H9 (cell line): ENCODE data around the gene ZBTB16. TPM values are rescaled to one million over a fixed set of nuclear protein-coding genes. Genes with fewer than 3 reads are reported as not detected.

Experiments used
- DNase-seq: peaks from one replicate; pipeline ENCODE4 v3.0.0-alpha.2; 2017
- H2AFZ ChIP-seq: one replicate; pipeline ENCODE4 v1.6.1; 2013; ENCODE audit warnings: mild to moderate bottlenecking, low read length, control low read depth, moderate library complexity
- H2AK5ac ChIP-seq: 2 replicates; pipeline ENCODE4 v1.6.1; 2013; ENCODE audit warnings: low read length, control low read depth, mixed read lengths; ENCODE audit not compliant: insufficient read length
- H2BK120ac ChIP-seq: one replicate; pipeline ENCODE4 v1.6.1; 2013; ENCODE audit warnings: low read depth, mild to moderate bottlenecking, low read length, control low read depth, inconsistent platforms; ENCODE audit not compliant: poor library complexity, severe bottlenecking
- H2BK12ac ChIP-seq: 2 replicates; pipeline ENCODE4 v1.6.1; 2013; ENCODE audit warnings: low read length, control low read depth, mixed read lengths, low read depth; ENCODE audit not compliant: insufficient read length
- H2BK15ac ChIP-seq: 2 replicates; pipeline ENCODE4 v1.6.1; 2013; ENCODE audit warnings: low read depth, low read length, control low read depth
- H2BK20ac ChIP-seq: one replicate; pipeline ENCODE4 v1.6.1; 2013; ENCODE audit warnings: low read depth, mild to moderate bottlenecking, low read length, control low read depth, inconsistent platforms; ENCODE audit not compliant: poor library complexity, severe bottlenecking
- H2BK5ac ChIP-seq: 2 replicates; pipeline ENCODE4 v1.6.1; 2013; ENCODE audit warnings: low read length, control low read depth, mixed read lengths; ENCODE audit not compliant: insufficient read length
- H3K14ac ChIP-seq: 2 replicates; pipeline ENCODE4 v1.6.1; 2013; ENCODE audit warnings: low read length, control low read depth; ENCODE audit not compliant: insufficient read depth
- H3K18ac ChIP-seq: 2 replicates; pipeline ENCODE4 v1.6.1; 2013; ENCODE audit warnings: low read depth, mild to moderate bottlenecking, mixed read lengths, low read length, control low read depth; ENCODE audit not compliant: insufficient read length
- H3K23ac ChIP-seq: 2 replicates; pipeline ENCODE4 v1.6.1; 2013; ENCODE audit warnings: low read length, control low read depth, mixed read lengths, low read depth; ENCODE audit not compliant: insufficient read length
- H3K23me2 ChIP-seq: 2 replicates; pipeline ENCODE4 v1.6.1; 2013; ENCODE audit warnings: low read depth, mild to moderate bottlenecking, mixed read lengths, low read length, control low read depth; ENCODE audit not compliant: insufficient read length, poor library complexity, severe bottlenecking
- H3K27ac ChIP-seq: 2 replicates; pipeline ENCODE4 v1.5.1; 2013; ENCODE audit warnings: low read length, control low read depth, mixed read lengths, low read depth; ENCODE audit not compliant: insufficient read length
- H3K27me3 ChIP-seq: 2 replicates; pipeline ENCODE4 v1.6.1; 2013; ENCODE audit warnings: low read length, control low read depth, inconsistent platforms; ENCODE audit not compliant: insufficient read depth
- H3K4ac ChIP-seq: 2 replicates; pipeline ENCODE4 v1.6.1; 2013; ENCODE audit warnings: low read depth, mild to moderate bottlenecking, control low read depth, inconsistent platforms, low read length, moderate library complexity
- H3K4me1 ChIP-seq: 2 replicates; pipeline ENCODE4 v1.6.1; 2013; ENCODE audit warnings: low read length, control low read depth, inconsistent platforms; ENCODE audit not compliant: insufficient read depth
- H3K4me2 ChIP-seq: 2 replicates; pipeline ENCODE4 v1.6.1; 2013; ENCODE audit warnings: low read length, control low read depth, mixed read lengths; ENCODE audit not compliant: insufficient read length, insufficient read depth
- H3K56ac ChIP-seq: 2 replicates; pipeline ENCODE4 v1.6.1; 2013; ENCODE audit warnings: low read depth, mild to moderate bottlenecking, mixed read lengths, low read length, control low read depth; ENCODE audit not compliant: insufficient read length
- H3K79me1 ChIP-seq: 2 replicates; pipeline ENCODE4 v1.6.1; 2013; ENCODE audit warnings: low read depth, mild to moderate bottlenecking, moderate library complexity, low read length, control low read depth, inconsistent platforms; ENCODE audit not compliant: insufficient read depth, poor library complexity, severe bottlenecking
- H3K79me2 ChIP-seq: 2 replicates; pipeline ENCODE4 v1.6.1; 2013; ENCODE audit warnings: low read length, control low read depth, inconsistent platforms; ENCODE audit not compliant: insufficient read depth
- H3K9ac ChIP-seq: 2 replicates; pipeline ENCODE4 v1.6.1; 2013; ENCODE audit warnings: low read length, control low read depth, mixed read lengths; ENCODE audit not compliant: insufficient read length; ENCODE audit errors: extremely low read depth
- H3K9me3 ChIP-seq: one replicate; pipeline ENCODE4 v1.6.1; 2013; ENCODE audit warnings: low read depth, low read length, inconsistent platforms; ENCODE audit not compliant: control insufficient read depth
- H3T11ph ChIP-seq: one replicate; pipeline ENCODE4 v1.6.1; 2013; ENCODE audit warnings: mild to moderate bottlenecking, low read length, control low read depth, inconsistent platforms
- H4K20me1 ChIP-seq: one replicate; pipeline ENCODE4 v1.6.1; 2013; ENCODE audit not compliant: control insufficient read depth, insufficient read length, insufficient read depth
- H4K5ac ChIP-seq: 2 replicates; pipeline ENCODE4 v1.6.1; 2013; ENCODE audit warnings: low read depth, mild to moderate bottlenecking, mixed read lengths, low read length, control low read depth; ENCODE audit not compliant: insufficient read length
- H4K8ac ChIP-seq: replicated peaks from 2 replicates; pipeline ENCODE4 v1.6.1; 2013; ENCODE audit warnings: low read length, control low read depth, mixed read lengths, low read depth; ENCODE audit not compliant: insufficient read length
- H4K91ac ChIP-seq: 2 replicates; pipeline ENCODE4 v1.6.1; 2013; ENCODE audit warnings: low read depth, mild to moderate bottlenecking, moderate library complexity, mixed read lengths, low read length, control low read depth; ENCODE audit not compliant: insufficient read length
- H3K27ac Mint-ChIP-seq, 3 experiments: 2 replicates in 2 of 3; 3 replicates in 1 of 3; pipeline ENCODE4 v1.8.0; 2020 to 2021; ENCODE audit warnings: mixed read lengths in 3 of 3, mild to moderate bottlenecking in 1 of 3, moderate library complexity in 1 of 3
- H3K27me3 Mint-ChIP-seq: 2 replicates; pipeline ENCODE4 v1.8.0; 2021; ENCODE audit warnings: low read depth, mild to moderate bottlenecking, moderate library complexity, mixed read lengths
- H3K36me3 Mint-ChIP-seq, 3 experiments: 2 replicates in 2 of 3; 3 replicates in 1 of 3; pipeline ENCODE4 v1.8.0; 2020 to 2021; ENCODE audit warnings: low read depth in 3 of 3, mixed read lengths in 3 of 3; ENCODE audit not compliant: insufficient read depth in 1 of 3
- H3K4me1 Mint-ChIP-seq, 2 experiments: 2 replicates each; pipeline ENCODE4 v1.8.0; 2020; ENCODE audit warnings: mixed read lengths in 2 of 2
- H3K4me3 Mint-ChIP-seq, 2 experiments: 2 replicates in 1 of 2; 3 replicates in 1 of 2; pipeline ENCODE4 v1.8.0; 2020 to 2021; ENCODE audit warnings: mild to moderate bottlenecking in 2 of 2, mixed read lengths in 2 of 2, moderate library complexity in 1 of 2
- H3K9me3 Mint-ChIP-seq, 2 experiments: 2 replicates in 1 of 2; 3 replicates in 1 of 2; pipeline ENCODE4 v1.8.0; 2020; ENCODE audit warnings: mild to moderate bottlenecking in 2 of 2, mixed read lengths in 2 of 2, moderate library complexity in 1 of 2
- whole genome bisulfite sequencing: extraction: QIAGEN DNeasy Blood & Tissue Kit; methylation state at CpG from one replicate; pipeline ENCODE4 v1.1.7; 2013; ENCODE audit warnings: missing lambda C conversion rate, low lambda C conversion rate, mixed read lengths; ENCODE audit not compliant: insufficient read length; ENCODE audit errors: extremely low coverage; 5-methylcytosine and 5-hydroxymethylcytosine counted together
- total RNA-seq: library from RNA; stranded (reverse); gene quantifications from 2 replicates; pipeline ENCODE4 v1.2.1, GENCODE V29; 2021
- TF ChIP-seq, protein P1 (sequence below): fragments of 200-600 bp; sonication (generic); conservative IDR thresholded peaks from 3 replicates; pipeline ENCODE4 v1.8.0; 2021; ENCODE audit warnings: antibody characterized with exemption, mild to moderate bottlenecking

Gene ZBTB16
- total RNA-seq, 1 experiment from 2014 or later, result not detected

- Histone ChIP-seq H3K23me2 (no peaks in the 10 kb centered on the region), H4K91ac (no peak overlapping the region), H2BK15ac (no peak overlapping the region), H3K4ac (no peak overlapping the region), H3K23ac (no peak overlapping the region), H3K27me3 (no peaks in the 10 kb centered on the region), H2BK5ac (no peak overlapping the region), H3K4me1 (peaks cover 2% of the 10 kb centered on the region), H3K9ac (no peak overlapping the region), H4K5ac (no peak overlapping the region), H3K4me2 (no peak overlapping the region), H4K8ac (no peak overlapping the region), H2BK120ac (no peak overlapping the region), H3K56ac (no peak overlapping the region), H3K9me3 (no peaks in the 10 kb centered on the region), H3K79me2 (no peaks in the 10 kb centered on the region), H2AFZ (no peak overlapping the region), H3K27ac (no peak overlapping the region), H2BK12ac (no peak overlapping the region), H3K79me1 (no peaks in the 10 kb centered on the region), H3T11ph (no peak overlapping the region), H2BK20ac (no peak overlapping the region), H3K18ac (no peak overlapping the region), H2AK5ac (no peak overlapping the region), H3K14ac (no peak overlapping the region), H4K20me1 (no peaks in the 10 kb centered on the region)
- H3K27me3 Mint-ChIP-seq, result peaks cover 5% of the 10 kb centered on the region
- WGBS, result no CpG with 5 or more reads among the region's 10 CpGs
- H3K27ac Mint-ChIP-seq, result no peak overlapping the region
- no peaks in the 10 kb centered on the region for H3K36me3 Mint-ChIP-seq
- TF ChIP-seq, protein P1, sequence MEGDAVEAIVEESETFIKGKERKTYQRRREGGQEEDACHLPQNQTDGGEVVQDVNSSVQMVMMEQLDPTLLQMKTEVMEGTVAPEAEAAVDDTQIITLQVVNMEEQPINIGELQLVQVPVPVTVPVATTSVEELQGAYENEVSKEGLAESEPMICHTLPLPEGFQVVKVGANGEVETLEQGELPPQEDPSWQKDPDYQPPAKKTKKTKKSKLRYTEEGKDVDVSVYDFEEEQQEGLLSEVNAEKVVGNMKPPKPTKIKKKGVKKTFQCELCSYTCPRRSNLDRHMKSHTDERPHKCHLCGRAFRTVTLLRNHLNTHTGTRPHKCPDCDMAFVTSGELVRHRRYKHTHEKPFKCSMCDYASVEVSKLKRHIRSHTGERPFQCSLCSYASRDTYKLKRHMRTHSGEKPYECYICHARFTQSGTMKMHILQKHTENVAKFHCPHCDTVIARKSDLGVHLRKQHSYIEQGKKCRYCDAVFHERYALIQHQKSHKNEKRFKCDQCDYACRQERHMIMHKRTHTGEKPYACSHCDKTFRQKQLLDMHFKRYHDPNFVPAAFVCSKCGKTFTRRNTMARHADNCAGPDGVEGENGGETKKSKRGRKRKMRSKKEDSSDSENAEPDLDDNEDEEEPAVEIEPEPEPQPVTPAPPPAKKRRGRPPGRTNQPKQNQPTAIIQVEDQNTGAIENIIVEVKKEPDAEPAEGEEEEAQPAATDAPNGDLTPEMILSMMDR, result no peak
- no peak overlapping the region for H3K4me3 Mint-ChIP-seq
- no peaks in the 10 kb centered on the region for H3K9me3 Mint-ChIP-seq
- peaks cover 9 to 11% of the 10 kb centered on the region in 2 experiments; a peak in 3 of 4 replicates for H3K4me1 Mint-ChIP-seq
- DNase-seq, result no peak
Observed at GRCh38 chr11:114136686-114137640, 77.5 kb downstream of the ZBTB16 start.
